Smooth muscle cell (in vitro differentiated cells): ENCODE results near the gene ERC2. TPM values are rescaled to one million over a fixed set of nuclear protein-coding genes. Genes with fewer than 3 reads are reported as not detected.

Source experiments
- DNase-seq: peaks from one replicate; lab custom pipeline; 2025; ENCODE audit not compliant: unreplicated experiment; lab: John Stamatoyannopoulos, UW
- H2AFZ ChIP-seq: fragments of 200-600 bp; sonication (generic); 2 replicates; pipeline ENCODE4 v1.6.0; 2016; ENCODE audit warnings: antibody characterized with exemption, low read depth, mild to moderate bottlenecking
- H3F3A ChIP-seq: fragments of 200-600 bp; sonication (generic); 2 replicates; pipeline ENCODE4 v1.6.0; 2017; ENCODE audit warnings: antibody characterized with exemption, low read depth
- H3K27ac ChIP-seq: fragments of 200-600 bp; sonication (generic); 2 replicates; pipeline ENCODE4 v1.5.1; 2016; ENCODE audit warnings: low read depth, mild to moderate bottlenecking
- H3K27me3 ChIP-seq: fragments of 200-600 bp; sonication (generic); 2 replicates; pipeline ENCODE4 v1.6.1; 2016; ENCODE audit warnings: low read depth, mild to moderate bottlenecking
- H3K36me3 ChIP-seq: fragments of 200-600 bp; sonication (generic); 2 replicates; pipeline ENCODE4 v1.5.1; 2016; ENCODE audit warnings: low read depth
- H3K4me1 ChIP-seq: fragments of 200-600 bp; sonication (generic); 2 replicates; pipeline ENCODE4 v1.5.1; 2016; ENCODE audit warnings: low read depth
- H3K4me2 ChIP-seq: fragments of 200-600 bp; sonication (generic); 2 replicates; pipeline ENCODE4 v1.6.0; 2016; ENCODE audit warnings: mild to moderate bottlenecking
- H3K4me3 ChIP-seq: fragments of 200-600 bp; sonication (generic); 2 replicates; pipeline ENCODE4 v1.5.1; 2016; ENCODE audit warnings: mild to moderate bottlenecking
- H3K79me2 ChIP-seq: fragments of 200-600 bp; sonication (generic); 2 replicates; pipeline ENCODE4 v1.6.0; 2016; ENCODE audit warnings: low read depth, mild to moderate bottlenecking
- H3K9ac ChIP-seq: fragments of 200-600 bp; sonication (generic); 2 replicates; pipeline ENCODE4 v1.6.0; 2016; ENCODE audit warnings: low read depth
- H3K9me3 ChIP-seq: fragments of 200-600 bp; sonication (generic); replicated peaks from 2 replicates; pipeline ENCODE4 v1.5.1; 2016; ENCODE audit warnings: low read depth
- H4K20me1 ChIP-seq: fragments of 200-600 bp; sonication (generic); 2 replicates; pipeline ENCODE4 v1.6.0; 2016; ENCODE audit warnings: low read depth
- WGBS: methylation state at CpG from one replicate; pipeline ENCODE4 v1.1.7; 2016; ENCODE audit warnings: low lambda C conversion rate; 5-methylcytosine and 5-hydroxymethylcytosine counted together
- polyA plus RNA-seq: library from polyadenylated mRNA; unstranded; fragments of >200 nt; fragmentation: Nextera tagmentation; extraction: Ambion mirVana; gene quantifications from 2 replicates; pipeline ENCODE4 v1.2.1, GENCODE V29; 2016
- total RNA-seq: library from RNA; depleted of rRNA; stranded (reverse); fragments of >200 nt; gene quantifications from 2 replicates; pipeline ENCODE4 v1.2.3, GENCODE V29; 2014
- TF ChIP-seq, protein P1 (sequence below): fragments of 200-600 bp; sonication (generic); IDR thresholded peaks from 2 replicates; pipeline ENCODE4 v1.5.1; 2017; ENCODE audit warnings: borderline replicate concordance, mild to moderate bottlenecking, antibody characterized with exemption; ENCODE audit not compliant: insufficient read depth, poor library complexity, severe bottlenecking

ERC2 gene
- total and polyA plus RNA-seq, 2 experiments from 2014 or later = 1.1 TPM; not detected in 1

DNA sequence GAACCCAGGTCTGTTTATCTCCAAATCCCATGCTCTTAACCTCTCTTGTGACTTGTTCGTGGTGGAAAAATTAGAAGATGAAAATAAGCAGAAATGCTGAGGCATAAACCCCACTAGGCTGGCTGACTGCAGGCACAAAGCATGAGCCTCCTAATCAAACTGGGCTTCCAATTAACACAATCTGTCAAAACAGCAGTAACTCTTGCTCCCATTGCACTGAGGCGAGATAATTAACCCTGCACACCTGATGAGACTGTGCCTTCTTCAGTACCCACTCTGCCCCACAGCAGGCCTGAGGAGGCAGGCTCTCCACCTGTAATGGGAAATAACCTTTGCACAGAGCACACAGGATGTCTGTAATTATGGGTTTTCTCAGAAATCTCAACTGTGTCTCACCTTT is 696.8 kb downstream of the ERC2 start:
- WGBS = 94% methylated on average over 2 of the region's 2 CpGs

DNA sequence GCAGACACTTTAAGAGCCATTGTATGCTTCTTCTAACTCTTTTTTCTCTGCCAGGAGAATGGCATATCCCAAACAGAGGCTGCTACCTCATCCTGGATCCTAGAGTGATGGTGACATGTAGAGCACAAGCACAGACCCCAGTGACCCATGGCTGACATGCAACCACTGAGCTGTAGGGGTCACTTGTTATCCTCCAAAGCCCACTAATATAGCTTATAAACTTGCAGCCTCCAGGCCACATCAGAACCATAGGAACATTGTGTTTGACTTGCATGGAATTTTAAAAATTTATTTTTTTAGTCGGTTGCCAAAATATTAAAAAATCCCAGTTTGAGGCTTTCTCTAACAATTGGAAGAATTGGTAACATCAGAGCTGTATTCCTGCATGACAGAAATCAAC is 698.2 kb downstream of the ERC2 start:
- H3K4me2 ChIP-seq = no peak overlapping the region
- H3K27ac ChIP-seq = no peak overlapping the region
- no peak overlapping the region for H2AFZ ChIP-seq
- no peaks in the 10 kb centered on the region for H3K4me1 ChIP-seq
- WGBS = 89% methylated on average over 1 of the region's 1 CpG
- H4K20me1 ChIP-seq = no peaks in the 10 kb centered on the region
- H3K27me3 ChIP-seq = no peaks in the 10 kb centered on the region
- no peaks in the 10 kb centered on the region for H3K36me3 ChIP-seq
- no peaks in the 10 kb centered on the region for H3F3A ChIP-seq
- no peaks in the 10 kb centered on the region for H3K9me3 ChIP-seq
- no peak overlapping the region for H3K4me3 ChIP-seq
- TF ChIP-seq, protein P1, sequence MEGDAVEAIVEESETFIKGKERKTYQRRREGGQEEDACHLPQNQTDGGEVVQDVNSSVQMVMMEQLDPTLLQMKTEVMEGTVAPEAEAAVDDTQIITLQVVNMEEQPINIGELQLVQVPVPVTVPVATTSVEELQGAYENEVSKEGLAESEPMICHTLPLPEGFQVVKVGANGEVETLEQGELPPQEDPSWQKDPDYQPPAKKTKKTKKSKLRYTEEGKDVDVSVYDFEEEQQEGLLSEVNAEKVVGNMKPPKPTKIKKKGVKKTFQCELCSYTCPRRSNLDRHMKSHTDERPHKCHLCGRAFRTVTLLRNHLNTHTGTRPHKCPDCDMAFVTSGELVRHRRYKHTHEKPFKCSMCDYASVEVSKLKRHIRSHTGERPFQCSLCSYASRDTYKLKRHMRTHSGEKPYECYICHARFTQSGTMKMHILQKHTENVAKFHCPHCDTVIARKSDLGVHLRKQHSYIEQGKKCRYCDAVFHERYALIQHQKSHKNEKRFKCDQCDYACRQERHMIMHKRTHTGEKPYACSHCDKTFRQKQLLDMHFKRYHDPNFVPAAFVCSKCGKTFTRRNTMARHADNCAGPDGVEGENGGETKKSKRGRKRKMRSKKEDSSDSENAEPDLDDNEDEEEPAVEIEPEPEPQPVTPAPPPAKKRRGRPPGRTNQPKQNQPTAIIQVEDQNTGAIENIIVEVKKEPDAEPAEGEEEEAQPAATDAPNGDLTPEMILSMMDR = no peak
- no peak for DNase-seq
- H3K9ac ChIP-seq = no peak overlapping the region
- no peaks in the 10 kb centered on the region for H3K79me2 ChIP-seq

More for the DNA sequence above, 696.8 kb downstream of the ERC2 start:
- Histone ChIP-seq H3K36me3 (no peaks in the 10 kb centered on the region), H4K20me1 (no peaks in the 10 kb centered on the region), H3K9me3 (no peaks in the 10 kb centered on the region), H3K27ac (no peak overlapping the region), H3K4me3 (no peak overlapping the region), H3K27me3 (no peaks in the 10 kb centered on the region), H3K9ac (no peak overlapping the region), H3F3A (no peaks in the 10 kb centered on the region), H2AFZ (no peak overlapping the region), H3K4me2 (no peak overlapping the region), H3K79me2 (no peaks in the 10 kb centered on the region), H3K4me1 (no peaks in the 10 kb centered on the region)
- DNase-seq = no peak
- TF ChIP-seq, protein P1 = no peak

DNA sequence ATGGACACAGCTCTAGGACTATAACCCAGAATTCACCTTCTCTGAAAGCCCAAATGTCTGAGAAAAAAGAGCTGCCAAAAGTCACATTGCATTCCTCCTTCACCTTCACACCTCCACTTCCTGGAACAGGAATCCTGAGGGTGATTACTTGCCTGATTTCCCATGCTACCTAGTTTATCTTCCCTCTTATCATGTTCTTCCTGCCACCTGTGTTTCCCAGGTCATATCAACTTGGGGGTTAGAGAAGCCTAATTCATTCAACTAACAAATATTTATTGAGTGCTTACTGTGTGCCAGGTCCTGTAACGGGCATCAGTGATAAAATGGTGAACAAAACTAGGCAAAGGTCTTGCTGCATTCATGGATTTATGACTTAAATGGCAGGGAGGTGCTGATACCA is 701.5 kb downstream of the ERC2 start:
- 88% methylated on average over 1 of the region's 1 CpG for WGBS

More for the DNA sequence above, 701.5 kb downstream of the ERC2 start:
- no peak overlapping the region for H3K27ac ChIP-seq
- no peaks in the 10 kb centered on the region for H3K9me3 ChIP-seq
- H3K36me3 ChIP-seq = no peaks in the 10 kb centered on the region
- no peak for DNase-seq
- H3F3A ChIP-seq = no peaks in the 10 kb centered on the region
- no peaks in the 10 kb centered on the region for H3K4me1 ChIP-seq
- no peak overlapping the region for H3K4me3 ChIP-seq
- H3K27me3 ChIP-seq = no peaks in the 10 kb centered on the region
- no peak overlapping the region for H3K9ac ChIP-seq
- H4K20me1 ChIP-seq = no peaks in the 10 kb centered on the region
- no peaks in the 10 kb centered on the region for H3K79me2 ChIP-seq
- no peak overlapping the region for H2AFZ ChIP-seq
- H3K4me2 ChIP-seq = no peak overlapping the region
- TF ChIP-seq, protein P1 = no peak
